ENCODE measurements around the gene SEMA5A. TPM values are rescaled to one million over a fixed set of nuclear protein-coding genes. Genes with fewer than 3 reads are reported as not detected.

Gene SEMA5A
- total RNA-seq, 1 experiment from 2014 or later: 0.15 TPM

DNA sequence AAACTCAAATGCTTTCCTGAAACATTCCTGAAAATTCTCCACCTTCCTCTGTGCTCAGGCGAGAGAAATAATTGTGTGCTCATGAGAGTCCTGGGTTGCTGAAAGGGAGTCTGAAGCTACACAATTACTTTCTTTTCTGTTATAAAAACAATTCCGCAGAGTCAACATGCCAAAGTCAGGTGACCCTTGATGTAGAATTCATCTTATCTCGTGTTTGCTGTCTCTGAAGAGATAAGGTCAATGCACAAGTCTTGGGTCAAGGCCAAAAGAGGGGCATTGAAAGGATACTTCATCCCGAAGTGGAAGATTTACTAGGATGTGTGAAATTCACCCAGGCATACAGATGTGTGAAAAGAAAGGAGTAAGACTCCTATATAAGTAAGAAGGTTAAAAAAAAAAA lies 493.5 kb downstream of the SEMA5A start:
- TF ChIP-seq, protein P1, sequence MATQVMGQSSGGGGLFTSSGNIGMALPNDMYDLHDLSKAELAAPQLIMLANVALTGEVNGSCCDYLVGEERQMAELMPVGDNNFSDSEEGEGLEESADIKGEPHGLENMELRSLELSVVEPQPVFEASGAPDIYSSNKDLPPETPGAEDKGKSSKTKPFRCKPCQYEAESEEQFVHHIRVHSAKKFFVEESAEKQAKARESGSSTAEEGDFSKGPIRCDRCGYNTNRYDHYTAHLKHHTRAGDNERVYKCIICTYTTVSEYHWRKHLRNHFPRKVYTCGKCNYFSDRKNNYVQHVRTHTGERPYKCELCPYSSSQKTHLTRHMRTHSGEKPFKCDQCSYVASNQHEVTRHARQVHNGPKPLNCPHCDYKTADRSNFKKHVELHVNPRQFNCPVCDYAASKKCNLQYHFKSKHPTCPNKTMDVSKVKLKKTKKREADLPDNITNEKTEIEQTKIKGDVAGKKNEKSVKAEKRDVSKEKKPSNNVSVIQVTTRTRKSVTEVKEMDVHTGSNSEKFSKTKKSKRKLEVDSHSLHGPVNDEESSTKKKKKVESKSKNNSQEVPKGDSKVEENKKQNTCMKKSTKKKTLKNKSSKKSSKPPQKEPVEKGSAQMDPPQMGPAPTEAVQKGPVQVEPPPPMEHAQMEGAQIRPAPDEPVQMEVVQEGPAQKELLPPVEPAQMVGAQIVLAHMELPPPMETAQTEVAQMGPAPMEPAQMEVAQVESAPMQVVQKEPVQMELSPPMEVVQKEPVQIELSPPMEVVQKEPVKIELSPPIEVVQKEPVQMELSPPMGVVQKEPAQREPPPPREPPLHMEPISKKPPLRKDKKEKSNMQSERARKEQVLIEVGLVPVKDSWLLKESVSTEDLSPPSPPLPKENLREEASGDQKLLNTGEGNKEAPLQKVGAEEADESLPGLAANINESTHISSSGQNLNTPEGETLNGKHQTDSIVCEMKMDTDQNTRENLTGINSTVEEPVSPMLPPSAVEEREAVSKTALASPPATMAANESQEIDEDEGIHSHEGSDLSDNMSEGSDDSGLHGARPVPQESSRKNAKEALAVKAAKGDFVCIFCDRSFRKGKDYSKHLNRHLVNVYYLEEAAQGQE (IDR thresholded peaks at IDR 0.05; ENCODE audit: insufficient read depth in 1 of 2, low read depth in 2 of 2, low read length in 1 of 2): no peak
- TF ChIP-seq POLR2AphosphoS5 (IDR thresholded peaks at IDR 0.05; ENCODE audit: low read depth, low read length) (no peak), TCF7L2 (IDR thresholded peaks at IDR 0.05; ENCODE audit: low read depth, low read length) (no peak), SIN3A (IDR thresholded peaks at IDR 0.05; ENCODE audit: borderline replicate concordance, insufficient read depth, low read depth, low read length) (no peak)
- TF ChIP-seq, protein P2, sequence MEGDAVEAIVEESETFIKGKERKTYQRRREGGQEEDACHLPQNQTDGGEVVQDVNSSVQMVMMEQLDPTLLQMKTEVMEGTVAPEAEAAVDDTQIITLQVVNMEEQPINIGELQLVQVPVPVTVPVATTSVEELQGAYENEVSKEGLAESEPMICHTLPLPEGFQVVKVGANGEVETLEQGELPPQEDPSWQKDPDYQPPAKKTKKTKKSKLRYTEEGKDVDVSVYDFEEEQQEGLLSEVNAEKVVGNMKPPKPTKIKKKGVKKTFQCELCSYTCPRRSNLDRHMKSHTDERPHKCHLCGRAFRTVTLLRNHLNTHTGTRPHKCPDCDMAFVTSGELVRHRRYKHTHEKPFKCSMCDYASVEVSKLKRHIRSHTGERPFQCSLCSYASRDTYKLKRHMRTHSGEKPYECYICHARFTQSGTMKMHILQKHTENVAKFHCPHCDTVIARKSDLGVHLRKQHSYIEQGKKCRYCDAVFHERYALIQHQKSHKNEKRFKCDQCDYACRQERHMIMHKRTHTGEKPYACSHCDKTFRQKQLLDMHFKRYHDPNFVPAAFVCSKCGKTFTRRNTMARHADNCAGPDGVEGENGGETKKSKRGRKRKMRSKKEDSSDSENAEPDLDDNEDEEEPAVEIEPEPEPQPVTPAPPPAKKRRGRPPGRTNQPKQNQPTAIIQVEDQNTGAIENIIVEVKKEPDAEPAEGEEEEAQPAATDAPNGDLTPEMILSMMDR (IDR thresholded peaks at IDR 0.05): no peak
- in situ Hi-C loops (cut with HindIII; ENCODE audit: low pct_unique_long_range_greater_than_20kb, low sequenced_read_pairs) (no loop called here), intact Hi-C loops (cut with micrococcal nuclease; ENCODE audit: unreplicated experiment) (no loop called here)
- ChIA-PET CTCF (no interaction called here), POLR2A (no interaction called here)
- Histone ChIP-seq H3K36me3 (ENCODE audit: control insufficient read depth, insufficient read depth, low read length) (no peaks in the 10 kb centered on the region), H3K27ac (ENCODE audit: low read length) (no peak overlapping the region), H3K9me3 (ENCODE audit: control insufficient read depth, insufficient read depth, low read depth, low read length) (no peaks in the 10 kb centered on the region), H3K4me1 (ENCODE audit: control insufficient read depth, insufficient read depth, low read length) (no peaks in the 10 kb centered on the region), H3K4me3 (ENCODE audit: low read depth in 2 of 2, low read length in 2 of 2) (no peak overlapping the region), H3K27me3 (ENCODE audit: control insufficient read depth, insufficient read depth, low read length) (no peaks in the 10 kb centered on the region)
- no peak for DNase-seq (ENCODE audit: low read depth, low spot score)
- no TSS peak for BruUV-seq (replicated peaks)
- ATAC-seq: no peak

DNA sequence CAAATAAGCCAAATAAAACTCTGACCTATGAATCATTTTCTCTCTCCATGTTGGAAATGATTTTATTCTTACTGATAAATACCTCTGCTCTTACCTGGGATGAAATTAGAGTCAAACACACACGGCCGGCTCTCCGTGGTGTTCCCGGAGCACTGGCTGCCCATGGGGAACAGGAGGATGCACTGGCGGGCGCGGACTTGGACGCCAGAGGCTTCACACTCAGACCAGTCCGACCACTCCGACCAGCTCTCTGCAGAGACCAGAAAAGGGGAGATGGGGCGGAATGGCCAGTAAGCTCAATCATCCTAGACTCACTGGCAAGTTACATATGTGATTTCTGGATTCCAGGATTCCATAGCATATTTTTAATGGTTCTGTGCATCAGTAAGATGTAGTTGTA lies 494.1 kb downstream of the SEMA5A start:
- POLR2A ChIA-PET: no interaction called here
- CTCF ChIA-PET: no interaction called here
- no peak for DNase-seq (ENCODE audit: low read depth, low spot score)
- H3K4me3 ChIP-seq (ENCODE audit: low read depth in 2 of 2, low read length in 2 of 2): no peak overlapping the region
- no peak overlapping the region for H3K27ac ChIP-seq (ENCODE audit: low read length)
- no peaks in the 10 kb centered on the region for H3K9me3 ChIP-seq (ENCODE audit: control insufficient read depth, insufficient read depth, low read depth, low read length)
- TF ChIP-seq POLR2AphosphoS5 (IDR thresholded peaks at IDR 0.05; ENCODE audit: low read depth, low read length): no peak
- no peak for TF ChIP-seq TCF7L2 (IDR thresholded peaks at IDR 0.05; ENCODE audit: low read depth, low read length)
- TF ChIP-seq, protein P2 (IDR thresholded peaks at IDR 0.05): no peak
- no peak for TF ChIP-seq SIN3A (IDR thresholded peaks at IDR 0.05; ENCODE audit: borderline replicate concordance, insufficient read depth, low read depth, low read length)
- TF ChIP-seq, protein P1 (IDR thresholded peaks at IDR 0.05; ENCODE audit: insufficient read depth in 1 of 2, low read depth in 2 of 2, low read length in 1 of 2): no peak
- in situ Hi-C loops (cut with HindIII; ENCODE audit: low pct_unique_long_range_greater_than_20kb, low sequenced_read_pairs): no loop called here
- no peak for ATAC-seq
- intact Hi-C loops (cut with micrococcal nuclease; ENCODE audit: unreplicated experiment): no loop called here
- BruUV-seq (replicated peaks): no TSS peak
- H3K4me1 ChIP-seq (ENCODE audit: control insufficient read depth, insufficient read depth, low read length): no peaks in the 10 kb centered on the region
- no peaks in the 10 kb centered on the region for H3K27me3 ChIP-seq (ENCODE audit: control insufficient read depth, insufficient read depth, low read length)
- H3K36me3 ChIP-seq (ENCODE audit: control insufficient read depth, insufficient read depth, low read length): no peaks in the 10 kb centered on the region
